ENCODE measurements around the gene TNFAIP1.

TNFAIP1 gene

GRCh38 chr17:28324781-28325180, 10.8 kb upstream of the TNFAIP1 start:
- no peak for DNase-seq (ENCODE audit: low read depth)

DNA sequence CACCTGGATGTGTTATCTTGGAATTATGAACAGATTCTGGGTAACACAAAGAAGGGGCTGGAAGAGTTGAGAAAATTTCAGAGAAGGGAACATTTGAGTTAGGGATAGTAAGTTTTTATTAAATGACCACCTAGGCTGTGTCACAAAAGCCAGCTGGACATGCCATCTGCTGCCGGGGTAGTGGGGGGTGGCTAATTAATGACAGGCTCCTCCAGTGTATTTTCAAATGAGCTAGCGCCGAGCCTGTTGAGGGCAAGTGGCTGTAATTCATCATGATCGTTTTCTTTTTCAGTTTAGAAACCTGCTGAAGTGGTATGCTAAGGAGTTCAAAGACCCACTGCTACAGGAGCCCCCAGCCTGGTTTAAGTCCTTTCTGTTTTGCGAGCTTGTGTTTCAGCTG, 10.3 kb upstream of the TNFAIP1 start:
- no peak for DNase-seq (ENCODE audit: low read depth)

DNA sequence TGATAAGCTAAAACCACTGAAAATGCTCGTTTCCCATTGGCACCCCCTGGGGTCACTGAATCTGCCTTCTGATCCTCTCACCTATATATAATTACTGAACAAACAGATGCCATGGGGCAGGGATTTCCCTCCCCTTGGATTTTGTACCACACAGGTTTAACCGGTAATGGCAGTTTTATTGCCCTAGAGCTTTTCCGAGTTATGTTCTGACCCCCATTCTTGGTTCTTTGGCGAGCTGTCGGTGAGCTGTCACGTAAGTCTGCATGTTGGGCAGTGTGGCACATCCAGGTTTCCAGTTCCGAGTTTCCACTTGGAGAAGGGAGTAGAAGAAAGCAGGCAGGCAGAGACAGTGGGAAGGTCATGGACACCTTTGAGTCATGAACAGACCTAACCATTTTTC, 9.4 kb upstream of the TNFAIP1 start:
- no peak for DNase-seq (ENCODE audit: low read depth)

DNA sequence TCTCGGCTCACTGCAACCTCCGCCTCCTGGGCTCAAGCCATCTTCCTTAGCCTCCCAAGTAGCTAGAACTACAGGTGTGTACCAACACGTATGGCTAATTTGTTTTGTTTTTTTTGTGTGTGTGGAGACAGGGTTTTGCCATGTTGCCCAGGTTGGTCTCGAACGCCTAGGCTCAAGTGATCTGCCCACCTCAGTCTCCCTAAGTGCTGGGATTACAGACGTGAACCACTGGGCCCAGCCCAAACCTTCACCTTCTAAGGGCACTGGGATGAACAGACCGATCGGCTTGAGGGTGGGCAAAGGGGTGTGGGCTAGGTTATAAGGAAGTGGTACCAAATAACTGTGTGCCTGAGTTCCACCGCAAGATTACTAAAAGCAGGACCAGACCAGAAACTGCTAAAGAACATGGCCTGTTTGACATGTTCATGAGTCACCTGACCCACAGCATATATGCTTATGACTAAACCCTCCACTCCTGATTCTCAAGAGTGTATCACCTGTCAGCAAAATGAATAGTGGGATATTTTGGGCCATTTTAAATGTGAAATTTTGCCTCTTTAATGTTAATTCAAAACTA, 8.4 kb upstream of the TNFAIP1 start:
- no peak for DNase-seq (ENCODE audit: low read depth)

- no peak for DNase-seq (ENCODE audit: low read depth)
These were observed 7.9 kb upstream of the TNFAIP1 start for GRCh38 chr17:28327709-28328108.

GRCh38 chr17:28328325-28328724, 7.2 kb upstream of the TNFAIP1 start:
- no peak for DNase-seq (ENCODE audit: low read depth)

GRCh38 chr17:28330671-28331070, 4.9 kb upstream of the TNFAIP1 start:
- DNase-seq (ENCODE audit: low read depth): no peak

DNA sequence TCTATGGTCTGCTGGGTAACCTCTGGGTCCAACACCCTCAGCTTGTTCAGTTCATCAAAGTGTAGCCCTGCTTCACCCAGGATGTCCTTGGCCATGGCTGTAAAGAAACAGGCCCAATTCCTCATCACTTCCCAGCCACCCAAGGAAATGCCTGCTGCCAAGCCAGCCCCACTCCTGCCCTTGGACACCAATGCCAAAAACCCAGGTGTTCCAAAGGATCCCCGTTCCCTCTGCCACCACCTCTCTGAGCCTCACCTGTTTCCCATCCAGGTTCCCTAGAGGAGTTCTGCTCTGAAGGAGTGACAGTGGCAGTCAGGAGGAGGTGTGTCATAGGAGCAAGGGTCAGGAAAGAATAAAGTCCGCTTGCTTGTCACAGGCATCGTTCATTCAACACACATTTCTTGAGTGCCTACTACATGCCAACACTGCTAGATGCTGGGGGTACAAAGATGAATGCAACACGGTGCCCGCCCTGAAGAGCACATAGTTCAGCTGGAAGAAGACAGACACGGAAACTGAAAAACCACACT, 3.6 kb upstream of the TNFAIP1 start:
- DNase-seq (ENCODE audit: low read depth): no peak

DNA sequence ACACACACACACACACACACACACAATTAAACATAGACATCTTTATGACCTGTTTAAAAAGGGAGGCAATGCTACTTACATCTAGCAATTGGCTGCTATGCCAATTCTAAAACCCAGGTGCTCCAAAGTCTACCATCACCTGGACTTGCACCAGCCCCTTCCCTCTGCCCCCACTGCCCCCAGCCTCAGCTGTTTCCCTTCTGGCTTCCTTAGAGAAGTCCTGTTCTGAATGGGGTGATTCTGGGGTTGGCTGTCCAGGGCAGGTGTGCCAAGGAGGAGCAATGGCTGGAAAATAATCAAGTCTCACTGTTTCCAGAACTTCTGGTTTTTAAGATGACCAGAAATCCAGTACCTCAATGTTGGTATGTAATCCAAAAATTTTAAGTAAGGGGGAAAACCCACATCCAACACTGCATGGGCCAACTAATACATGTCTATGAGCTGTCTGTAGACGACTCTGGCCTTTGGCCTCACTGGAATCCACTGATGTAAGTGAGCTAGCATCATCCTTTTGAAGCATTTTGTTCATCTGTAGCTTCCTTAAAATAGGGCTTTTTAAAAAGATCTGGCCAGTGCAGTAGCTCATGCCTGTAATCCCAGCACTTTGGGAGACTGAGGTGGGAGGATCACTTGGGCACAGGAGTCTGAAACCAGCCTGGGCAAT, 2.3 kb upstream of the TNFAIP1 start:
- no peak for DNase-seq (ENCODE audit: low read depth)

GRCh38 chr17:28334171-28334570, 1.4 kb upstream of the TNFAIP1 start:
- peak; percentile 47 for DNase-seq (ENCODE audit: low read depth)

- DNase-seq (ENCODE audit: low read depth): peak; percentile 77
These were observed 828 bp upstream of the TNFAIP1 start for GRCh38 chr17:28334666-28335200.

- DNase-seq (ENCODE audit: low read depth): peak; percentile 94
These were observed 654 bp downstream of the TNFAIP1 start for GRCh38 chr17:28335959-28336871.

- peak; percentile 46 for DNase-seq (ENCODE audit: low read depth)
These were observed 2.7 kb downstream of the TNFAIP1 start for GRCh38 chr17:28338056-28338768.

GRCh38 chr17:28338769-28339212, 3.2 kb downstream of the TNFAIP1 start:
- peak; percentile 53 for DNase-seq (ENCODE audit: low read depth)

- no peak for DNase-seq (ENCODE audit: low read depth)
These were observed 3.9 kb downstream of the TNFAIP1 start for GRCh38 chr17:28339431-28339830.

DNA sequence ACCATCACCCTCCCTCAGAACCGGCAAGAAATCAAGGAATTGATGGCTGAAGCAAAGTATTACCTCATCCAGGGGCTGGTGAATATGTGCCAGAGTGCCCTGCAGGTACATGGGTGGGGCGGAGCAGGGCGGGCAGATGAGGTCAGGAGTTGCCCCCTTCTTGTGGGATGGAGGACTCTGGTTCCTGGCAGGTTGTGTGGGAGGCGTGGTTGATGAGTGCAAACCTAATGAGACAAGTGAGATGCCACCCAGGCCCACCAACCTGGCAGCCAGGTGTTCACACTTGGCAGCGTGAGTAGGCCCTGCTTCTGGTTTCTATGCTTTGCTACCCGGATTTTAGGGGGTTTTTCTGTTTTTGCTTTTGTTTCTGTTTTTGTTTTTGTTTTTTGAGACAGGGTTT, 4.8 kb downstream of the TNFAIP1 start:
- no peak for DNase-seq (ENCODE audit: low read depth)

- no peak for DNase-seq (ENCODE audit: low read depth)
These were observed 6.0 kb downstream of the TNFAIP1 start for GRCh38 chr17:28341516-28341915.

- DNase-seq (ENCODE audit: low read depth): no peak
These were observed 6.8 kb downstream of the TNFAIP1 start for GRCh38 chr17:28342313-28342712.

DNA sequence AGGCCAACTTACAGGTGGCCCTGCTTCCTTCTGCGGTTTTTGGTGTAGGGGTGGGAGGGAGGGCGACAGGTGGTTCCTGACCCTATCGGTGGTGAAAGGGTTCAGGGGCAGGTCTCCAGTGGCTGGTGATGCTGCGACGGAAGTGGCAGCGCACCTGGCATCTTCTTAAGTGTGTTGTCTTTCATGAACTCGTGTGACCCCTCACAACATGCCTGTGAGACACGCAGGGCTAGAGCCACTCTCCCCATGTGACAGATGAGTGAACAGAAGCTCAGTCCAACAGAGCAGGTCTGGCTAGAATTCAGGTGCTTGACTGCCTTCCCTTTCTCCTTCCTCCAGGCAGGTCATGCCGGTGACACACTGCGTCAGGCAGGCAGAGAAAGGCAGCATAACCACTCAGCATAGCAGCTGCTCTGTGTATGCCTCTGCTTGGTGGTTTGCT, 8.0 kb downstream of the TNFAIP1 start:
- DNase-seq (ENCODE audit: low read depth): no peak

DNA sequence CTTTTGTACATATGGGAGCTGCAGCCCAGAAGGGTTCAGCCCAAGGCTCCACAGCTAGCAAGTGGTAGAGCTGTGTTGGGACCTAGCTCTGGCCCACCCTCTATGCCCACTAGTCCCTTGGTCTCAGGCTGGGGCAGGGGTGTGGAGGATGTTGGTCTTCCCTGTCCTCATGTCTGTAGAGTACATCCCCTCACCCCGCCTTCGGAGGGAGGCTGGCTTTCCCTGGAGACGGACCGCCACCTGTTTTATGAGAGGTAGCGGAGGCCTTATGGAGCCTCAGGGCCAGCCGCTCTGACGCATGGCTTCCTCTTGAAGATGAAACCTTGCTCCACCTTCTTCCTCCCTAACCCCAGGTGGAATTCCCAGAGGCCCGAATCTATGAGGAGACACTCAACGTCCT, 8.4 kb downstream of the TNFAIP1 start:
- no peak for DNase-seq (ENCODE audit: low read depth)

GRCh38 chr17:28344435-28344901, 8.9 kb downstream of the TNFAIP1 start:
- DNase-seq (ENCODE audit: low read depth): no peak
